NCI-H524 (cell line): ENCODE results near the gene ATP2B2.

ENCODE experiments used
- DNase-seq, 2 experiments: peaks; one replicate each; lab custom pipeline; 2025; lab: John Stamatoyannopoulos, UW

Gene ATP2B2

GRCh38 chr3:10363935-10364334 is 141.5 kb downstream of the ATP2B2 start:
- DNase-seq, result no peak

GRCh38 chr3:10361375-10361774 is 144.0 kb downstream of the ATP2B2 start:
- no peak for DNase-seq

GRCh38 chr3:10360478-10360877 is 144.9 kb downstream of the ATP2B2 start:
- no peak for DNase-seq

- no peak for DNase-seq
Measured at GRCh38 chr3:10359761-10360161, 145.6 kb downstream of the ATP2B2 start.

DNA sequence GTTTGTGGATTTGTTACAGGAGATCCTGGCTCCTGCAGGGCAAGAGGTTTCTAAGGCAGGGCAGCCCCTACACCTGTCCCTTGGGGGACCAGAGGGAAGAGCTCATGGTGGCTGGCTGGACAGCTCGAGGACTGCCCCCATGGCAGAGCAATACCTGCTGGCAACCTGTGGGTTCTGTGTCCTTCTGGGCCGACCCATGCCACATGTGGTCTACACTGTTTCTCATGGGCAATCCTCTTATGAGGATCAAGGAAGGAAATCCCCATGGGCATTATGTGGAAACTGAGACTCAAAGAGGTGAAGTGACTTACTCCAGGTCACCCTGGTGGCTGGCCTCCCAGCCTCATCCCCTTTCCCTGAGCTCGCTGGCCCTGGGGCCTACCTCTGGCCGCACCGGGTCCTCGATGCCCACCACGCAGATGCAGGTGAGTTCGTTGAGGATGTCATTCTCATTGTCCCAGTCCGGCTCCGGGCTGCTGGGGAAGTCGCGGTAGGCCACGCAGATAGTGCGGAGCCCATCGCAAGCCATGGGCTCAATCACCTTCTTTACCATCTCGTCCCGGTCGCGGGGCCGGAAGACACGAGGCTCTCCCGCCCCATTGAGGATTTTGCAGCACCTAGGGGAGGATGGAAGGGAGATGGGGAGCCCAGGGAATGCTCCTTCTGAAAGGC is 146.9 kb downstream of the ATP2B2 start:
- DNase-seq, result no peak

DNA sequence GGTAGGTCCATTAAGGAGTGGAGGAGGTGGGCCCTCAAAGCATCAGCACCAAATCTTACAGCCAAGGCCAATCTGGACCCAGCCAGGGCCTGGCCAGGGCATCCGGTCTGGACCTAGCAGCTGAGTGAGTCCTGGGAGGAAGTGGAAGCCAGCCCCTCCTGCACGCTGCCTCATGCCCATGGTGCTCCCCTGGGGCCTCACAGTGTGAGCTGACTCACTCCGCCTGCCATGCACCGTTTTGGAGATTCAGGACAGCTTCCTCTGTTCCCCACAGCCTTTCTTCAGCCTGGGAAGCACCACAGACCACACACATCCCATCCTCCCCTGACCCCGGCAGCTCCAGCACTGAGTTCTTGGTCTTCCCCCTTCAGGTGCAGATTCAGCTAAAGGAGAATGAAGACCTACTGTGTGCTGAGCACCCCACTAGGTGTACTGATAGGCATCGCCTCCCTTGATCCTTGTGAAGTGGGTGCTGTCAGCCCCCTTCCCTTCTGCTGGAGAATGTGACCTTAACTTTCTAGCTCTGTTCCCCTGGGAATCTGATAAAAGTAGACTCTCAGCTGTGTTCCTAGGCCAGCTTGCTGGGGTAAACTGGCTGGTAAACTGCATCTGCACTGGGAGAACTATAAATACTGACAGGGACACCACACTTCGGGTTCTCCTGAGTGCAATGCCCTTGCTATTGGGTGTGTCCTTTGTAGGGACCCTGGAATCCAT is 147.6 kb downstream of the ATP2B2 start:
- no peak for DNase-seq

DNA sequence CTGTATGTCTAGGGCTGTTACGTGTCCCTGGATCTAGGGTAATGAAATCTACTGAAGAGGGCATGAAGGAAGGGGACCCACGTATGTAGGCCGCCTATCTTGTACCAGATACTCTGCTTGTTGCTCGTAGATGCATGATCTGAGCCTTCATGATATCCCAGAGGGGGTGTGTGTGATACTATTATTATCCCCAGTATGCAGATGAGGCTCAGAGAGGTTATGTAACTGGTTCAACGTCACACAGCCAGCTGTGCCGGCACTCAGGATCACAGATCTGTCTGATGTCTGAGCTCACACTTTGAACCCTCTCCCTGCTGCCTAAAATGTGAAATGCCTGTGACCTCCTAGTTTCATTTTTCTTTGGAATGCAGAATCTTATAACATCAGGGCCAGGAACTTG is 148.3 kb downstream of the ATP2B2 start:
- no peak for DNase-seq

DNA sequence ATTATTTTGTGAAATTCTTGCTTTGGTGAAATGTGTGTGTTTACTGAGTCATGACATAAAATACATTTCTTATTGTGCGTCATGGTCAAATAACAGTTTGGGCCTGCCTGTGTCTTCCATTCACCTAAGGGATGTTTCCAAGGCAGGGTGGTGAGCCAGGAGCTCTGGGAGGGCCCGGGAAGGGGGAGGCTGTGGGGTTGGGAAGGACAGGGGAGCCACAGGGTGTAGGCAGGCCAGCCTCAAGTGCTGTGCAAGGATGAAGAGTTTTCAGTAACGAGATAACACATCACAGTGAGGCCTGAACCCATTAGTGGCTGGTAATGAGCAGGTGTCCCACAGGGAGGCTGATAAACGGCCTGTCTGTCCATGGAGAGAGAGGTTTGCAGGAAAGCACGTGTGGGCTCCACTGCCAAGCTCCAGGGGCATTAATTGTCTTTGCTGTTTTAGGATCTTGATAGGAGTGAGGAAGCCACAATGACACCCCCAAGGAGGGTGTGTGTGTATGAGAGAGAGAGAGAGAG is 148.9 kb downstream of the ATP2B2 start:
- DNase-seq, result no peak

DNA sequence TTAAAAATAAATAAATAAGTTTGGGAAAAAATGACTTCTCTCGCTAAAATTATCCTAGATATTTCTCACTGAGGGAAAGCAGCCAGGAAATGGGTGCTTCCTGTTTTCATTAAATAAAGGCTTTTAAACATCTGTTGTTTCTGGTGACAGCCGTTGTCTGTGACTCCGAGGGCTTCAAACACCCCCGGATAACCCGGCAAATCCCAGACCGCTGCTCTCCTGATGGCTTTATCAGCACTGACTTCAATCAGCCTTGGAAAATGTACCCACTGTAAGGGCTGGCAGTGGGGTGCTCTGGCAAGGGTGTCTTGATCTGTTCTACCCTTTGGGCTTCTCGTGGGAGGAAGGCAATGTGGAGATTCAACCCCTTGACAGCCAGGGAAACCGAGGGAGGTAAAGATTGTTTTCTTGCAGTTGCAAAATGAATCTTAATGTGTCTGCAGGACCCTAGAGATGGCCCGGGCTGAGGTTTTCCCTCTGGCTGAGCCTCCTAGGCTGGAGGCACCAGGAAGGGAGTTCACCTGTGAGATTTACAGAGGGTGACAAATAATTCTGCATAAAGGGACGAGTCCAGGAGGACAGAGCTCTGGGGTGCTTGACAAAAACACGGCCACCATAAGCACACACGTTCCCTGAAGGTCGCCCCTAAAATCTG is 150.9 kb downstream of the ATP2B2 start:
- DNase-seq, result peak in 1 of 2 experiments; percentile 14

- no peak for DNase-seq
Measured at GRCh38 chr3:10353661-10354360, 151.6 kb downstream of the ATP2B2 start.

GRCh38 chr3:10353160-10353559 is 152.2 kb downstream of the ATP2B2 start:
- no peak for DNase-seq

DNA sequence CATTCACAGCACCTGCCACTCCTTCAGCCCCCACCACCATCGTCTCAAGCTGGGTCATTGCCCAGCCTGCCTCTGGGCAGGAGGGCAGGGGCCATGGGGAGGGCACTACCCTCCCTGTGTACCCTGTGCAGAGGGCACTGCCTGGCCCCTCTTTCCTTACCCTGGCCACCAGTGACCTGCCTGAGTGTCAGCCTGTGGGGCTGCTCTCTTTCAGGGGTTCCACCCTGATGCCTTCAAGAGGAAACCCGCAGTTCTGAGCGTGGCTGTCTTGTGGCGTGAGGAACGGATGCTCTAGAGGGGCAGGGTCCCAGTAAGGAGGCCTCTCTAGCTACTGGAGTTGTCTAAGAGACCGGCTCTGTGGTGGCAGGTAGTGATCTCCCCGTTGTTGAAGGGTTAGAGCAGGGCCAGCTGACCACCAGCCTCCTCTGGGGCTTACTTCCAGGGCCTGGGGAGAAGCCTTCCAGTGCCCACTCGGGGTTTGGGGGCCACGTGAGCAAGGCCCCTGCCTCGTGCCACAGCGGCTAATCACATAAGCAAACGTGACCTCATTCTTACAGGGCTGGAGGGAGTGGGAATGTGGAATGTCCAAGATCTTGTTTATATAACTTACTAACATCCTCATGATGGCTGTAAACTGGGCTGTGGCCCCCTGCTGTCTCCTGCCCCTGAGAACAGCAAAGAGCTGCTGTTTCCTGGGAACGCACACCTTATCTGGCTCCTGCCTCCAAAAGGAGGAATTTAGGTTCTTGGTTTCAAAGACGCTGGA is 153.1 kb downstream of the ATP2B2 start:
- DNase-seq, result no peak

- no peak for DNase-seq
Measured at GRCh38 chr3:10351013-10351735, 154.2 kb downstream of the ATP2B2 start.

DNA sequence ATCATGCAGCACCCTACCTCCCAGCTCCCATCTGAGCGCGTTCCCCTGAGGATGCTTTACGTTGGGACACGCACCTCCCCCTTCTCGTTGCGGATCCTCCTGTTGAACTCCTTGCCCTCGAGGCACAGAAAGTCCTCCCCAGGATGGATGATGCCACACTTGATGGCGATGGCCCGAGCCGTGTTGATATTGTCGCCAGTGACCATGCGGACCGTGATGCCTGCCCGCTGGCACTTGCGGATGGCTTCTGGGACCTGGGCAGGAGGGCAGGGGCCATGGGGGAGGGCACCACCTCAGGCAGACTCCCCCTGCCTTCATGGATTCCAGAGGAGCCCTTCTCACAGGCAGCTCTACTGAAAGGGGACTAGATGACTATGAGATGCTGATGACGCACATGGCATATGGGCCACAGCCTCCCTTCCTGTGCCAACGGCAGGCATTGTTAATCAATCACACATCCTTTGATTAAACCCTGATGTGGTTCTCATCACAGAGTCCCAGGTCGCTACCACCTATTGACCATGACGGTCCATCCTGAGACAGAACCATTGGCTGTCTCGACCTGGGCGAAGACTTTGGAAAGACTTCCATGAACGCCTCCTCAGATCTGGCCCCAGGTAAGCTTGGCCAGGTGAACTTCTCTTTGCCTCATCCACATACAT is 154.9 kb downstream of the ATP2B2 start:
- no peak for DNase-seq

DNA sequence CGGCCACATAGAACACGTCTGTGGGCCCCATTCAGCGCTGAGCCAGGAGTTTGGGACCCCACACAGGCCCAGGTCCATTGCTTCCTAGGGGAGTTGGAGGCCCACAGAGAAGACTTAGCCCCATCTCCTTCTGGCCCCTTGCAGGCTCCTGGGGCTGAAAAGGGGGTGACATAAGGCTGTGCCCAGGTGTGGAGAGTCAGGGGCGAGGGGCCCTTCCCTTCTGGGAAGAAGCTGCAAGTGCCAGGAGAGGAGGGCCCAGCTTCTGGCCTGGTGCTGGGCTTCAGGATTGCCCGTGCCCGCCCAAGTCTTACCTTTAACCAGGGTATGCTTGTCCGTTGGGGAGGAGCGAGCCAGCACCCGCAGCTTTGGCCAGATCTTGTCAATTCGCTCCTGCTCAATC is 155.6 kb downstream of the ATP2B2 start:
- no peak for DNase-seq

DNA sequence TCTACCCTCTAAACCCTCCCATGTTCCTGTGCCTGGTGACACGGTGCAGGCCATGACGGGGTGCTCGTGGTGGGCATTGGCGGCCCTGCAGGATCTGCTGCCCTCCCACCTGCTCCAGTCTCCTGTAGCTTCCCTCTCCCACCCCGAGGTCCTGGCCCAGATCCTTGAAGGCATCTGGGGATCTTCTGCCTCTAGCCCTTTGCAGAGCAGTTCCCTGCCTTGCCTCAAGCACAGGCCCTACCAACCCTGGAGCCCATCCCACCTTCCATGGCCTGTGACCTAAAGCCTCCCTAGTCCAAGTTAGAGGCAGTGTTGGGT is 157.0 kb downstream of the ATP2B2 start:
- no peak for DNase-seq

GRCh38 chr3:10347648-10348403 is 157.6 kb downstream of the ATP2B2 start:
- DNase-seq, result no peak

DNA sequence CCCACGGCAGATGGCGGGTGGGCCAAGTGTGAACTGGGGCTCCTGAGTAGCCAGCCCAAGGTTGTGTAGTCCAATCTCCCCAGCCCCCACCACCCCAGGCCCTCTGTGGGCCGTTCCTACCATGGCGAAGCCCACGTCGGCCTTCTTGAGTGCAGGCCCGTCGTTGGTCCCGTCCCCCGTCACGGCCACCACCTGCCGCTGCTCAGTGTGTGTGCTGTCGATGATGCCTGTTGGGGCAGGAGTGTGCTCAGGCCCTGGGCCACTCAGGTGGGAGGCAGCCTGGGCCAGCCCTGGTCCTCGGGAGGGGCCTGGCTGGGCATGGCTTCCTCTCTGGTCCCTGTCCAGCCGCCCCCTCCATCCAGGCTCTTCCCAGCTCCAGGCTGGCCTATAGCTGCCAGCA is 159.5 kb downstream of the ATP2B2 start:
- no peak for DNase-seq

DNA sequence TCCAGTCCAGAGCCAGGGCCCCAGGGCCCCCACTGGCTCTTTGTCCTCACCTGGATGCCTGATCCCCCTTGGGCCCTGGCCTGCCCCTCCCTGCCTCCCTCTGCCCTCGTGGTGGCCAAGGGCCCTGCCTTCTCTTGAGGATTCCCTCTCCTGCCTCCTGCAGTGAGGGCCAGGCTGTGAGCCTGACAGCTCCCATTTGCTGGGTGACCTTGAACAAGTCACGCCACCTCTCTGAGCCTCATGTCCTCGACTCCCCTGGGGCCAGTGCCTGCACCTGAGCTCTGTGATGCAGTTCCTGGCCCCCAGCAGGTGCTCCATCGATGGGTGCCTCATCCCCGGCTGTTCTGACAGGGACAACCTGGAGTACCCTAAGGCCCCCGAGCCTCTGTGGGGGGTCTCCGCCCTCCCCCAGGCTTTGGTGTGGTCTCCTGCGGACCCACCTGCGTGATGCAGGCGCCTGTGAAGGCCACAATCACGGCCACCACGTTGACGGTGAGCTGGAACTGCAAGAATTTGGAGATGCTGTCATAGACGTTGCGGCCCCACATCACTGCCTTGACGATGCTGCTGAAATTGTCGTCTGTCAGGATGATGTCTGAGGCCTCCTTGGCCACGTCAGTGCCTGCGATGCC is 160.3 kb downstream of the ATP2B2 start:
- no peak for DNase-seq
